Liver (tissue), 9 donors: ENCODE results near the gene CACNA1I. TPM values are rescaled to one million over a fixed set of nuclear protein-coding genes. Genes with fewer than 3 reads are reported as not detected.

Experiments used
- DNase-seq: peaks from one replicate; pipeline ENCODE4 v3.0.0-alpha.2; 2017; ENCODE audit warnings: low spot score
- H3K27ac ChIP-seq, 2 donors: one replicate each; pipeline ENCODE4 v1.7.0; 2013; ENCODE audit warnings: inconsistent platforms in 2 of 2, low read length in 2 of 2, control low read depth in 1 of 2, low read depth in 1 of 2, mild to moderate bottlenecking in 1 of 2
- H3K27me3 ChIP-seq, 4 donors: one replicate each; pipeline versions ENCODE4 v1.6.1 to v1.7.0; 2013; ENCODE audit warnings: low read length in 3 of 4, inconsistent platforms in 1 of 4, mild to moderate bottlenecking in 1 of 4, moderate library complexity in 1 of 4; ENCODE audit not compliant: control insufficient read depth in 4 of 4, insufficient read depth in 4 of 4
- H3K36me3 ChIP-seq, 4 donors: one replicate each; pipeline versions ENCODE4 v1.6.1 to v1.7.0; 2013; ENCODE audit warnings: low read length in 3 of 4, mild to moderate bottlenecking in 3 of 4, low read depth in 1 of 4, moderate library complexity in 1 of 4; ENCODE audit not compliant: control insufficient read depth in 4 of 4, insufficient read depth in 3 of 4
- H3K4me1 ChIP-seq, 4 donors: one replicate each; pipeline versions ENCODE4 v1.6.1 to v1.7.0; 2013; ENCODE audit warnings: low read length in 3 of 4, mild to moderate bottlenecking in 3 of 4, moderate library complexity in 1 of 4; ENCODE audit not compliant: control insufficient read depth in 4 of 4, insufficient read depth in 4 of 4
- H3K4me3 ChIP-seq, 3 donors: one replicate each; pipeline versions ENCODE4 v1.6.1 to v1.7.0; 2013; ENCODE audit warnings: low read length in 3 of 3, control low read depth in 1 of 3, low read depth in 1 of 3, mild to moderate bottlenecking in 1 of 3
- H3K9ac ChIP-seq, 2 donors: one replicate each; pipeline ENCODE4 v1.7.0; 2013; ENCODE audit warnings: low read length in 2 of 2, mild to moderate bottlenecking in 2 of 2, moderate library complexity in 2 of 2, control low read depth in 1 of 2, low read depth in 1 of 2
- H3K9me3 ChIP-seq, 4 donors: one replicate each; pipeline versions ENCODE4 v1.6.1 to v1.7.0; 2013; ENCODE audit warnings: low read length in 3 of 4; ENCODE audit not compliant: control insufficient read depth in 4 of 4
- EGR1 ChIP-seq, 2 donors: IDR thresholded peaks; 2 replicates each; pipeline ENCODE4 v1.6.1; 2016 to 2018; ENCODE audit warnings: antibody characterized with exemption in 2 of 2, low read depth in 2 of 2
- FOXA1 ChIP-seq: IDR thresholded peaks from 2 replicates; pipeline ENCODE4 v1.6.1; 2016; ENCODE audit warnings: antibody characterized with exemption
- FOXA2 ChIP-seq: IDR thresholded peaks from 2 replicates; pipeline ENCODE4 v1.6.1; 2016; ENCODE audit warnings: antibody characterized with exemption
- GABPA ChIP-seq, 2 donors: IDR thresholded peaks in 1 of 2; conservative IDR thresholded peaks in 1 of 2; 2 replicates each; pipeline ENCODE4 v1.6.1; 2016; ENCODE audit warnings: antibody characterized with exemption in 2 of 2, mild to moderate bottlenecking in 1 of 2, moderate library complexity in 1 of 2
- HNF4A ChIP-seq, 2 donors: conservative IDR thresholded peaks; 2 replicates each; pipeline ENCODE4 v1.6.1; 2016; ENCODE audit warnings: antibody characterized with exemption in 2 of 2, mild to moderate bottlenecking in 2 of 2
- JUND ChIP-seq, 2 donors: IDR thresholded peaks; 2 replicates each; pipeline ENCODE4 v1.6.1; 2016; ENCODE audit warnings: antibody characterized with exemption in 2 of 2
- RAD21 ChIP-seq, 2 donors: IDR thresholded peaks; 2 replicates each; pipeline ENCODE4 v1.6.1; 2016; ENCODE audit warnings: antibody characterized with exemption in 2 of 2, mild to moderate bottlenecking in 2 of 2
- RXRA ChIP-seq, 2 donors: IDR thresholded peaks; 2 replicates each; pipeline ENCODE4 v1.6.1; 2017 to 2018; ENCODE audit warnings: antibody characterized with exemption in 2 of 2, mild to moderate bottlenecking in 1 of 2
- YY1 ChIP-seq: IDR thresholded peaks from 2 replicates; pipeline ENCODE4 v1.6.1; 2016; ENCODE audit warnings: antibody characterized with exemption, mild to moderate bottlenecking
- WGBS: extraction: QIAGEN DNeasy Blood & Tissue Kit; methylation state at CpG from one replicate; pipeline ENCODE4 v1.1.7; 2013; 5-methylcytosine and 5-hydroxymethylcytosine counted together
- polyA plus RNA-seq, 2 donors: library from polyadenylated mRNA; stranded (reverse) in 1 of 2; unstranded in 1 of 2; fragments of 200-250 nt in 1 of 2; fragments of >200 nt in 1 of 2; fragmentation: Nextera tagmentation in 1 of 2; extraction: Ambion mirVana in 1 of 2; gene quantifications; one replicate each; pipeline versions ENCODE4 v1.2.1 to v1.2.3, GENCODE V29; 2013 to 2015
- total RNA-seq, 2 donors: library from RNA; depleted of rRNA; stranded (reverse); fragments of >200 nt; gene quantifications; one replicate each; pipeline ENCODE4 v1.2.3, GENCODE V29; 2014
- TF ChIP-seq, protein P1 (sequence below): IDR thresholded peaks from 2 replicates; pipeline ENCODE4 v1.6.1; 2016; ENCODE audit warnings: antibody characterized with exemption
- TF ChIP-seq, protein P2 (sequence below): IDR thresholded peaks from 2 replicates; pipeline ENCODE4 v1.6.1; 2016; ENCODE audit warnings: antibody characterized with exemption, mild to moderate bottlenecking
- TF ChIP-seq, protein P3 (sequence below): fragments of 150-350 bp; IDR thresholded peaks from 2 replicates; pipeline ENCODE4 v1.5.1; 2017; ENCODE audit warnings: improper control_type of control experiment, low read depth, low read length; ENCODE audit not compliant: missing input control
- TF ChIP-seq, protein P4 (sequence below): IDR thresholded peaks from 2 replicates; pipeline ENCODE4 v1.6.1; 2016; ENCODE audit warnings: antibody characterized with exemption
- TF ChIP-seq, protein P5 (sequence below): IDR thresholded peaks from 2 replicates; pipeline ENCODE4 v1.6.1; 2016; ENCODE audit warnings: antibody characterized with exemption
- donor health status: healthy.
- donor health status: healthy.
- donor health status: healthy.
- donor health status: healthy.
- donor health status: healthy.

Gene CACNA1I
- total and polyA plus RNA-seq, 4 donors, result under 0.01 to 0.14 (median 0.01) TPM; not detected in 1

DNA sequence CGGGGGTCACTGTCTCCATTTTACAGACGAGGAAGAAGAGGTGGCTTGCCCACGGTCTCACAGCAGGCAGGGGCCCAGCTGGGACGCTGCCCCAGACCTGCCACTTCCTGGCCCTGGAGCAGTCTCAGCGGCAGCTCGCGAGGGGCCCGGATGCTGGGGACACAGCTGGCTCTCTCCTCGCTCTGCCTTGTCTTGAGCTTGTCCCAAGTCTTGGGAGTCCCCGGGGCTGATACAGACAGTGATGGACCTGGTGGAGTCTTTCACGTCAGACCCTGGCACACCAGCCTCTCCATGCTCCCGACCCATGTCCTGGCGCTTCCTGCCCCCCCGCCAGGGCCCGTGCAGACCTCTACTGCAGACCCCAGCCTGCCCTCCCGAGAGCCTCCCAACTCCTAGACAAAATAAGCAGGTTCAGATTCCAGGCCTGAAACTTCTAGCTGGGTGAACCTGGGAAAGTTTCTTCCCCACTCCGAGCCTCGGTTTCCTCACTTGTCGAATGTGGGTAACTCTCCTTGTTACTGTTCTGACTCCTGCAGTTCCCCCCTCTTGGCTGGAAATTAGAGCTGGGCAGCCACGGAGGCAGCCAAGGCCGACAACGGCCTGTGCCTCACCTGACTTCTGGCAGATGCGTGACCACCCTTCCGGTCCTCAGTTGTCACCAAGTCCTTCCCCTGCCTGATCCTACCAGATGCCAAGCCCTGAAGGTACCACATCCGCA, 145.4 kb downstream of the CACNA1I start:
- 83% methylated on average over 25 of the region's 25 CpGs for WGBS
- H3K36me3 ChIP-seq, result no peaks in the 10 kb centered on the region
- peaks cover 0 to 2% (median 0%) of the 10 kb centered on the region in 4 donors for H3K27me3 ChIP-seq
- no peak for DNase-seq
- no peak overlapping the region for H3K9ac ChIP-seq
- no peaks in the 10 kb centered on the region for H3K4me1 ChIP-seq
- TF ChIP-seq HNF4A (conservative IDR thresholded peaks at IDR 0.05) (no peak), RXRA (IDR thresholded peaks at IDR 0.05) (no peak), FOXA2 (no peak), YY1 (no peak), GABPA (IDR thresholded peaks at IDR 0.05 in 1 of 2, conservative IDR thresholded peaks at IDR 0.05 in 1 of 2) (no peak), JUND (IDR thresholded peaks at IDR 0.05) (no peak), FOXA1 (no peak), RAD21 (IDR thresholded peaks at IDR 0.05) (no peak)
- TF ChIP-seq, protein P1, sequence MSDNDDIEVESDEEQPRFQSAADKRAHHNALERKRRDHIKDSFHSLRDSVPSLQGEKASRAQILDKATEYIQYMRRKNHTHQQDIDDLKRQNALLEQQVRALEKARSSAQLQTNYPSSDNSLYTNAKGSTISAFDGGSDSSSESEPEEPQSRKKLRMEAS, result no peak
- TF ChIP-seq, protein P2, sequence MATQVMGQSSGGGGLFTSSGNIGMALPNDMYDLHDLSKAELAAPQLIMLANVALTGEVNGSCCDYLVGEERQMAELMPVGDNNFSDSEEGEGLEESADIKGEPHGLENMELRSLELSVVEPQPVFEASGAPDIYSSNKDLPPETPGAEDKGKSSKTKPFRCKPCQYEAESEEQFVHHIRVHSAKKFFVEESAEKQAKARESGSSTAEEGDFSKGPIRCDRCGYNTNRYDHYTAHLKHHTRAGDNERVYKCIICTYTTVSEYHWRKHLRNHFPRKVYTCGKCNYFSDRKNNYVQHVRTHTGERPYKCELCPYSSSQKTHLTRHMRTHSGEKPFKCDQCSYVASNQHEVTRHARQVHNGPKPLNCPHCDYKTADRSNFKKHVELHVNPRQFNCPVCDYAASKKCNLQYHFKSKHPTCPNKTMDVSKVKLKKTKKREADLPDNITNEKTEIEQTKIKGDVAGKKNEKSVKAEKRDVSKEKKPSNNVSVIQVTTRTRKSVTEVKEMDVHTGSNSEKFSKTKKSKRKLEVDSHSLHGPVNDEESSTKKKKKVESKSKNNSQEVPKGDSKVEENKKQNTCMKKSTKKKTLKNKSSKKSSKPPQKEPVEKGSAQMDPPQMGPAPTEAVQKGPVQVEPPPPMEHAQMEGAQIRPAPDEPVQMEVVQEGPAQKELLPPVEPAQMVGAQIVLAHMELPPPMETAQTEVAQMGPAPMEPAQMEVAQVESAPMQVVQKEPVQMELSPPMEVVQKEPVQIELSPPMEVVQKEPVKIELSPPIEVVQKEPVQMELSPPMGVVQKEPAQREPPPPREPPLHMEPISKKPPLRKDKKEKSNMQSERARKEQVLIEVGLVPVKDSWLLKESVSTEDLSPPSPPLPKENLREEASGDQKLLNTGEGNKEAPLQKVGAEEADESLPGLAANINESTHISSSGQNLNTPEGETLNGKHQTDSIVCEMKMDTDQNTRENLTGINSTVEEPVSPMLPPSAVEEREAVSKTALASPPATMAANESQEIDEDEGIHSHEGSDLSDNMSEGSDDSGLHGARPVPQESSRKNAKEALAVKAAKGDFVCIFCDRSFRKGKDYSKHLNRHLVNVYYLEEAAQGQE, result no peak
- TF ChIP-seq, protein P3, sequence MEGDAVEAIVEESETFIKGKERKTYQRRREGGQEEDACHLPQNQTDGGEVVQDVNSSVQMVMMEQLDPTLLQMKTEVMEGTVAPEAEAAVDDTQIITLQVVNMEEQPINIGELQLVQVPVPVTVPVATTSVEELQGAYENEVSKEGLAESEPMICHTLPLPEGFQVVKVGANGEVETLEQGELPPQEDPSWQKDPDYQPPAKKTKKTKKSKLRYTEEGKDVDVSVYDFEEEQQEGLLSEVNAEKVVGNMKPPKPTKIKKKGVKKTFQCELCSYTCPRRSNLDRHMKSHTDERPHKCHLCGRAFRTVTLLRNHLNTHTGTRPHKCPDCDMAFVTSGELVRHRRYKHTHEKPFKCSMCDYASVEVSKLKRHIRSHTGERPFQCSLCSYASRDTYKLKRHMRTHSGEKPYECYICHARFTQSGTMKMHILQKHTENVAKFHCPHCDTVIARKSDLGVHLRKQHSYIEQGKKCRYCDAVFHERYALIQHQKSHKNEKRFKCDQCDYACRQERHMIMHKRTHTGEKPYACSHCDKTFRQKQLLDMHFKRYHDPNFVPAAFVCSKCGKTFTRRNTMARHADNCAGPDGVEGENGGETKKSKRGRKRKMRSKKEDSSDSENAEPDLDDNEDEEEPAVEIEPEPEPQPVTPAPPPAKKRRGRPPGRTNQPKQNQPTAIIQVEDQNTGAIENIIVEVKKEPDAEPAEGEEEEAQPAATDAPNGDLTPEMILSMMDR, result no peak
- TF ChIP-seq, protein P4, sequence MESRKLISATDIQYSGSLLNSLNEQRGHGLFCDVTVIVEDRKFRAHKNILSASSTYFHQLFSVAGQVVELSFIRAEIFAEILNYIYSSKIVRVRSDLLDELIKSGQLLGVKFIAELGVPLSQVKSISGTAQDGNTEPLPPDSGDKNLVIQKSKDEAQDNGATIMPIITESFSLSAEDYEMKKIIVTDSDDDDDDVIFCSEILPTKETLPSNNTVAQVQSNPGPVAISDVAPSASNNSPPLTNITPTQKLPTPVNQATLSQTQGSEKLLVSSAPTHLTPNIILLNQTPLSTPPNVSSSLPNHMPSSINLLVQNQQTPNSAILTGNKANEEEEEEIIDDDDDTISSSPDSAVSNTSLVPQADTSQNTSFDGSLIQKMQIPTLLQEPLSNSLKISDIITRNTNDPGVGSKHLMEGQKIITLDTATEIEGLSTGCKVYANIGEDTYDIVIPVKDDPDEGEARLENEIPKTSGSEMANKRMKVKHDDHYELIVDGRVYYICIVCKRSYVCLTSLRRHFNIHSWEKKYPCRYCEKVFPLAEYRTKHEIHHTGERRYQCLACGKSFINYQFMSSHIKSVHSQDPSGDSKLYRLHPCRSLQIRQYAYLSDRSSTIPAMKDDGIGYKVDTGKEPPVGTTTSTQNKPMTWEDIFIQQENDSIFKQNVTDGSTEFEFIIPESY, result no peak
- no peaks in the 10 kb centered on the region for H3K9me3 ChIP-seq
- no peak overlapping the region for H3K27ac ChIP-seq
- H3K4me3 ChIP-seq, result no peak overlapping the region

DNA sequence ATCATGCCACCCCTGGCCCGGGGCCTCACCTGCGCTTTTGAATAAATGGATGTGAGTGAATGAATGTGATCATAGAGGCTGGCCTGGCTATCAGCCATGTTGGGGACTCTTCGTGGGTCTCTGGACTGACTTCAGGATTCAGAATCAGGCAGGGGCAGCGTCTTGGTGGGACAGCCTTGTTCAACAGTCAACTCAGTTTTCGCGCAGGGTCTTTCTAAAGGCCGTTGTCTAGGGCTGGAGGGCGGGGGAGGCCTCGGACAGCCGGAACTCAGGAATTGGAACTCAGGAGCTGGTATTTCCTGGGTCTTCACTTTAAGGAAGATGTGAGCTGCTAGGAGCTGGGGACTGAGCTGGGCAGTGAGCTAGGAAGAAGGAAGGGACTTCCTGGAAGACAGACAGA, 146.0 kb downstream of the CACNA1I start:
- 85% methylated on average over 10 of the region's 10 CpGs for WGBS
- peaks cover 0 to 2% (median 0%) of the 10 kb centered on the region in 4 donors for H3K27me3 ChIP-seq
- H3K4me1 ChIP-seq, result no peaks in the 10 kb centered on the region
- TF ChIP-seq RXRA (IDR thresholded peaks at IDR 0.05) (no peak), FOXA2 (no peak), EGR1 (IDR thresholded peaks at IDR 0.05; ENCODE audit: low read depth in 2 of 2) (no peak), YY1 (no peak), GABPA (IDR thresholded peaks at IDR 0.05 in 1 of 2, conservative IDR thresholded peaks at IDR 0.05 in 1 of 2) (no peak), JUND (IDR thresholded peaks at IDR 0.05) (no peak)
- TF ChIP-seq, protein P2, result no peak
- TF ChIP-seq, protein P5, sequence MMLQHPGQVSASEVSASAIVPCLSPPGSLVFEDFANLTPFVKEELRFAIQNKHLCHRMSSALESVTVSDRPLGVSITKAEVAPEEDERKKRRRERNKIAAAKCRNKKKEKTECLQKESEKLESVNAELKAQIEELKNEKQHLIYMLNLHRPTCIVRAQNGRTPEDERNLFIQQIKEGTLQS, result no peak
- TF ChIP-seq, protein P3, result no peak
- no peak overlapping the region for H3K9ac ChIP-seq
- no peak overlapping the region for H3K4me3 ChIP-seq
- no peak for DNase-seq
- no peak overlapping the region for H3K27ac ChIP-seq
- no peaks in the 10 kb centered on the region for H3K36me3 ChIP-seq
- H3K9me3 ChIP-seq, result no peaks in the 10 kb centered on the region
